ENCODE results near the gene STK10.

The STK10 gene

GRCh38 chr5:172082180-172082579, 105.8 kb downstream of the STK10 start:
- no peak for DNase-seq

DNA sequence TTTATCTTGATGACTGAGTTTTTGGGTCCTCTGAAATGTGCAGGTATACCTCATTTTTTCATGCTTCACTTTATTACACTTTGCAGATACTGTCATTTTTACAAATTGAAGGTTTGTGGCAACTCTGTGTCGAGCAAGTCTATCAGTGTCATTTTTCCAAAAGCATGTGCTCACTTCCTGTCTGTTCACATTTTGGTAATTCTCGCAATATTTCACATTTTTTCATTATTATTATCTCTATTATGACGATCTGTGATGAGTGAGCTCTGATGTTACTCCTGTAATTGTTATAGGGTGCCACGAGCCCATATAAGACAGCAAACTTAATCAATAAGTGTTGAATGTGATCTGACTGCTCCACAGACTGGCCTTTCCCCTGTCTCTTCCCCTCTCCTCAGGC, 108.1 kb downstream of the STK10 start:
- DNase-seq, result no peak

DNA sequence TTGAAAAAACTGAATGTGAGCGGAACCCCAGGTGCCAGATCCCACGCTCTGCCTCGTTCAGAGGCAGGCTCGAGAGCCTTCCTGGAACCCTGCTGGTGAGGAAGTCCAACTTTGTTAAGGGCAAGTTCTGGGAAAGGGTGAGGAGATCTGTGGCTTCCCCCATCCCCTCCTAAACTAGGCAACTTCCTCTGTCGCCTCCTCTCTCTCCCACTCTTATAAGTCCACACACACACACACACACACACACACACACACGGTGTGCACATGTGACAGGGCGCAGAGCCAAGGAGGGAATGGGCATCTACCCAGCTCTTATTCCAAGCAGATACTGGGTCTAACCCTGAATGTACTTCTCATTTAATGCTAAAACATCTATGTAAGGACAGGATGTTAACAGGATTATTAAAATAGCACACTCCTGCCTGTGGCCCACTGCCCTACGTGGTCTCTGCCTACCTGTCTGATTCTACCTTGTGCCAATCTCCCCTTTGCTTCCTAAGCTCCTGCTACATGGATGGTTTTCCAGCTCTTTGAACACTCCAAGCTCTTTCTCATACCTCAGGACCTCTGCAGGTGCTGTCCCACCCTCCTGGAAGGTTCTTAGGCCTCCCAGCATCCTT, 109.2 kb downstream of the STK10 start:
- no peak for DNase-seq

DNA sequence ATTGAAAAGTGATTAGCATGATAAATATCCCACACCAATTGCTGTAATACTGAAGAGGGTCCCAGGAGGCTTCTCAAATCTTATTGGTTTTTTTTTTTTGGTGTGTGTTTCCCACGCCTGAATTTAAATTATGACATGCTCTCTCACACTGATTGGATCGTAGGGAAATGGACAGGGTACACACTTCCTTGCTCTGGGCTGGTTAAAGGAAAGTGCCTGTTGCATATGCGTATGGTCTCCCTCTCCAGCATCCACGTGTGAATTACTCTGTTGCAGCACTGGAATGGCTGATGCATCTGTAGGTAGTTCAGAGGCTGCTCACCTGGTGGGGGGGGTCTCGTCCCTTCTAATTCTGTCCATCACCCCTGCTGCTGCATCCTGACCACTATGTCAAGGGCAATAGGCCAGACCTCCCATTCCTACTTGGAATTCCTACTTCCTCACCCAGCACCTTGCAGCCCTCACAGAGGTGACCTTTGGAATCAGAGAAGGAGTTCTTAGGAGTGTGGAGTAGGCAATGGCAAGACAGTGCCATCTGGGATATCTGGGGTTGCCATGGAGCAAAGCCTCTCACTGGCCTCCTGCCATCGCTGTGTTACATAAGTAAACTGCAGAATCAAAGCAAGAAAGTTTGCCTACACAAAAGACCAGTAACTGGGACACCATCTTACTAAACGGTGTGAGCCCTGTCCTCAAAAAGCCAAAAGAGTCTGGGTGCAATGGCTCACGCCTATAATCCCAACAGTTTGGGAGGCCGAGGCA, 110.2 kb downstream of the STK10 start:
- no peak for DNase-seq

DNA sequence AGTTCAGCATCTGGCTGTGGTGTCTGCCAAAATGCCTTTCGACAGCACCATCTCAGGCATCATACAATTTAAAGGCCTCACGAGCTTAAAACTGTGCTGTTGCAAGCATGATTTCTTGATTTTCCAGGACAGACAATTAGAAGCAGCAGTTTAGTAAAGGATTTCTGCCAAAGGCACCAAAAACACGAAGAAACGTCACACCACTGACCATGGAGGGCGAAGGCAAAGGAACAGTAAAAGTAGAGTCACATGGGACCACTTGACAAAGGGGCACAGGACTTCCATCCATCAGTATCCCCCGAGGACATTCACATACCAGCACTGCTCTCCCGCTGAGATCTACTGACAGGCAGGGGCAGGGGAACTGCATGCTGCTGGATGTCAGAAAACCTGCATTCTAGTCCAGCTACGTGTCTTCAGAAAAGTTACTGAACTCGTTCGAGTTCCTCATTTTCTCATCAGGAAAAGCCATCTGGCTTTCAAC, 111.2 kb downstream of the STK10 start:
- DNase-seq, result no peak

DNA sequence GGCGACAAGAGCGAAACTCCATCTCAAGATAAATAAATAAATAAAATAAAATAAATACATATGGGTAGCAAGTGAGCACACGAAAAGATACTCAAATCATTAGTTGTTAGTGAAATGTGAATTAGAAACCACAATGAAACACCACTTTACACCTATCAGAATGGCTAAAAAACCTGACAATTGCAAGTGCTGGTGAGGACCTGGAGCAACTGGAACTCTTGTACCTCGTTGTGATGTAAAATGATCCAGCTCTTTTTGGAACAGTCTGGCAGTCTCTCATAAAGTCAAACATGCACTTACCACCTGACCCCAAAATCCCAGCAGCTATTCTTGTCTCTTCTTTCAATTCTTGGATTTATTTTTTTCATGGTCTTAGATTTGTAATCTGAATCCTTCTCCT, 112.4 kb downstream of the STK10 start:
- no peak for DNase-seq

- no peak for DNase-seq
These were observed 113.1 kb downstream of the STK10 start for GRCh38 chr5:172074896-172075295.

- no peak for DNase-seq
These were observed 116.6 kb downstream of the STK10 start for GRCh38 chr5:172071309-172071875.

- DNase-seq, result no peak
These were observed 122.5 kb downstream of the STK10 start for GRCh38 chr5:172065431-172066065.

GRCh38 chr5:172064766-172065165, 123.3 kb downstream of the STK10 start:
- no peak for DNase-seq

- DNase-seq, result no peak
These were observed 123.7 kb downstream of the STK10 start for GRCh38 chr5:172064358-172064757.

- no peak for DNase-seq
These were observed 124.4 kb downstream of the STK10 start for GRCh38 chr5:172063463-172064235.

GRCh38 chr5:172059661-172060100, 128.3 kb downstream of the STK10 start:
- no peak for DNase-seq

- DNase-seq, result no peak
These were observed 129.9 kb downstream of the STK10 start for GRCh38 chr5:172058088-172058487.

DNA sequence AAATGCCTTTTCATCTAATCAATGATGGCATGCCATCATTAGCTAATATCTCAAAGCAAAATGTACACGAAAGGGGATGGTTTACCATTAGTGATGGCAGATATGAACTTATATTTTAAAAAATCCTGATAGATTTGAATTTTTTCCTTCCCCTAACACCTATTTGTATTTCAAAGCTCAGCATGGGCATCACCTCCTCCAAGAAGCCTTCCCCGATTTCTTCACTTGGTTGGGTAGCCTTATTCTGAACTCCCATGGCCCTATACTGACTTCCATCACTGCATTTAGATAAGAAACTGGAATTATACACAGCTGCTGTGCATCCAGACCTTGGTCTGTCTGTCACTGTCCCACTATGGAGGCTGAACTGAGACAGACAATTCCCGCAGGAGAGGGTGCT, 132.0 kb downstream of the STK10 start:
- no peak for DNase-seq

DNA sequence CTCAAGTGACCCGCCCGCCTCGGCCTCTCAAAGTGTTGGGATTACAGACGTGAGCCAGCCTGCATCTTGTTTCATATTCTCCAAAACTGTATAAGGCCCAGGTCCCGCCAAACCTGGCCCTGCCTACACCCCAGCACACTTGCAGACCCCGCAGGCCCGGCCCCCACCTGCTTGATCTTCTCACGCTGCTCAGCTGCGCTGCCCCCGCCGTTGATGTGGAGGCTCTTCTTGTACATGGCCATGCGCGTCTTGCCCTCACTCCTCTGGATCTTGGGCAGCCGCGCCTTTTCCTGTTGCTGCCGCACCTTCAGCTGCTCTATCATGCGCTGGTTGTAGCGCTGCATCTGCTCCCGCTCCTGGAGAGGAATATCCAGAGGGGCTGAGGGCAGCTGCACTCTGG, 132.6 kb downstream of the STK10 start:
- no peak for DNase-seq

- no peak for DNase-seq
These were observed 133.3 kb downstream of the STK10 start for GRCh38 chr5:172054611-172055153.

- DNase-seq, result no peak
These were observed 135.4 kb downstream of the STK10 start for GRCh38 chr5:172052450-172053236.

DNA sequence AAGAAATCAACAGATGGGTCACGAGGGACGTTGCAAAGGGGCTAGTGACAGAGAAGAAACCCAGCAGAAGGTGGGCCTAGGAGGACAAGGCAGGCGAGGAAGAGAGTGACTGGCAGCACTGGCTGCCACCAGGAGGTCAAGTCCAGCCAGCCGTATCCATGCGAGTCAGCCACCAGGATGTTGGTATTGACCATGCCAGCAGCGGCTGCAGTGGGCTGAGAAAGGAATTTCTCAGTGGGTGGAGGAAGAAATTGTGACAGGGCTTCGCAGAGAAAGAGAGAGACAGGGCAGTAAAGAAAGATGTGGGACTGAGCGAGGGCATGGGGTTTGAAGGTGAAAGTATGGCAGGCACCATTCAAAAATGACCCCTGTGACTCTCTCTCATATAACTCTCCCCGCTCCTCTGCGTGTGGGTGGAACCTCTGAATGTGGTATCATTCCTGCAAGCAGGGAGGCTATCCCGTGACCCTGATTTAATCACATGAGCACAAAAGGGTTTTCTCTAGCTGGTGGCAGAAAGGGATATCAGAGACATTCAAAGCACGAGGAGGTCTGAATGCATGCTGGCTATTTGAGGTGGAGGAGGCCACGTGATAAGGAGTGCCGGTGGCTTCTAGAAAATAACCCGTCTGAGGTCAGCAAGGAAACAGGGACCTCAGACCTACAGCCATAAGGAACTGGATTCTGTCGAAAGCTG, 136.2 kb downstream of the STK10 start:
- DNase-seq, result no peak

GRCh38 chr5:172050080-172050479, 137.9 kb downstream of the STK10 start:
- DNase-seq, result no peak

- DNase-seq, result no peak
These were observed 138.7 kb downstream of the STK10 start for GRCh38 chr5:172049226-172049796.

All from stimulated activated CD4-positive, alpha-beta T cell treated with anti-CD3 and anti-CD28 coated beads, Interleukin-15, amount 100 ng/mL, for 24 hours (primary cell).